HFFc6 (cell line): Measurements from ENCODE around the gene OBP2A. TPM values are rescaled to one million over a fixed set of nuclear protein-coding genes. Genes with fewer than 3 reads are reported as not detected.

ENCODE experiments used
- DNase-seq: peaks from one replicate; pipeline ENCODE4 v3.0.0-alpha.2; 2018
- H3K27ac Mint-ChIP-seq: 2 replicates; pipeline ENCODE4 v1.8.0; 2020; ENCODE audit warnings: mild to moderate bottlenecking, mixed read lengths
- H3K27me3 Mint-ChIP-seq: 2 replicates; pipeline ENCODE4 v1.8.0; 2021; ENCODE audit warnings: mild to moderate bottlenecking, moderate library complexity, mixed read lengths; ENCODE audit not compliant: insufficient read depth
- H3K36me3 Mint-ChIP-seq: 2 replicates; pipeline ENCODE4 v1.8.0; 2021; ENCODE audit warnings: low read depth, mixed read lengths
- H3K4me1 Mint-ChIP-seq: 2 replicates; pipeline ENCODE4 v1.8.0; 2020; ENCODE audit warnings: low read depth, mixed read lengths
- H3K4me3 Mint-ChIP-seq: 2 replicates; pipeline ENCODE4 v1.8.0; 2020; ENCODE audit warnings: mild to moderate bottlenecking, moderate library complexity, mixed read lengths
- H3K9me3 Mint-ChIP-seq: 2 replicates; pipeline ENCODE4 v1.8.0; 2020; ENCODE audit warnings: mild to moderate bottlenecking, mixed read lengths
- total RNA-seq, 6 experiments: library from RNA; stranded (reverse); fragmentation: NEBNext Ultra II Directional; extraction: Animal tissue kit (Norgen Biotek cat#: 25700); gene quantifications; 2 replicates in 1 of 6; 3 replicates in 5 of 6; pipeline ENCODE4 v1.2.3, GENCODE V29; 2021
- TF ChIP-seq, protein P1 (sequence below): fragments of 200-600 bp; sonication (generic); IDR thresholded peaks from 2 replicates; pipeline ENCODE4 v1.5.0; 2021; ENCODE audit warnings: antibody characterized with exemption, mild to moderate bottlenecking

Gene OBP2A
- total RNA-seq, 6 experiments from 2014 or later: not detected

- H3K27me3 Mint-ChIP-seq: peaks cover 2% of the 10 kb centered on the region
- H3K27ac Mint-ChIP-seq: no peak overlapping the region
- peaks cover 4% of the 10 kb centered on the region; the same call in 1 of the 2 replicates for H3K36me3 Mint-ChIP-seq
- no peak overlapping the region for H3K4me3 Mint-ChIP-seq
- no peaks in the 10 kb centered on the region for H3K9me3 Mint-ChIP-seq
- TF ChIP-seq, protein P1, sequence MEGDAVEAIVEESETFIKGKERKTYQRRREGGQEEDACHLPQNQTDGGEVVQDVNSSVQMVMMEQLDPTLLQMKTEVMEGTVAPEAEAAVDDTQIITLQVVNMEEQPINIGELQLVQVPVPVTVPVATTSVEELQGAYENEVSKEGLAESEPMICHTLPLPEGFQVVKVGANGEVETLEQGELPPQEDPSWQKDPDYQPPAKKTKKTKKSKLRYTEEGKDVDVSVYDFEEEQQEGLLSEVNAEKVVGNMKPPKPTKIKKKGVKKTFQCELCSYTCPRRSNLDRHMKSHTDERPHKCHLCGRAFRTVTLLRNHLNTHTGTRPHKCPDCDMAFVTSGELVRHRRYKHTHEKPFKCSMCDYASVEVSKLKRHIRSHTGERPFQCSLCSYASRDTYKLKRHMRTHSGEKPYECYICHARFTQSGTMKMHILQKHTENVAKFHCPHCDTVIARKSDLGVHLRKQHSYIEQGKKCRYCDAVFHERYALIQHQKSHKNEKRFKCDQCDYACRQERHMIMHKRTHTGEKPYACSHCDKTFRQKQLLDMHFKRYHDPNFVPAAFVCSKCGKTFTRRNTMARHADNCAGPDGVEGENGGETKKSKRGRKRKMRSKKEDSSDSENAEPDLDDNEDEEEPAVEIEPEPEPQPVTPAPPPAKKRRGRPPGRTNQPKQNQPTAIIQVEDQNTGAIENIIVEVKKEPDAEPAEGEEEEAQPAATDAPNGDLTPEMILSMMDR: peak; percentile 88
- H3K4me1 Mint-ChIP-seq: 0 out of 2 replicates have a peak, but pooled peaks cover 7% of the 10 kb centered on the region
- DNase-seq: peak; percentile 51
Observed at GRCh38 chr9:135504262-135505243, 41.4 kb upstream of the OBP2A start.

DNA sequence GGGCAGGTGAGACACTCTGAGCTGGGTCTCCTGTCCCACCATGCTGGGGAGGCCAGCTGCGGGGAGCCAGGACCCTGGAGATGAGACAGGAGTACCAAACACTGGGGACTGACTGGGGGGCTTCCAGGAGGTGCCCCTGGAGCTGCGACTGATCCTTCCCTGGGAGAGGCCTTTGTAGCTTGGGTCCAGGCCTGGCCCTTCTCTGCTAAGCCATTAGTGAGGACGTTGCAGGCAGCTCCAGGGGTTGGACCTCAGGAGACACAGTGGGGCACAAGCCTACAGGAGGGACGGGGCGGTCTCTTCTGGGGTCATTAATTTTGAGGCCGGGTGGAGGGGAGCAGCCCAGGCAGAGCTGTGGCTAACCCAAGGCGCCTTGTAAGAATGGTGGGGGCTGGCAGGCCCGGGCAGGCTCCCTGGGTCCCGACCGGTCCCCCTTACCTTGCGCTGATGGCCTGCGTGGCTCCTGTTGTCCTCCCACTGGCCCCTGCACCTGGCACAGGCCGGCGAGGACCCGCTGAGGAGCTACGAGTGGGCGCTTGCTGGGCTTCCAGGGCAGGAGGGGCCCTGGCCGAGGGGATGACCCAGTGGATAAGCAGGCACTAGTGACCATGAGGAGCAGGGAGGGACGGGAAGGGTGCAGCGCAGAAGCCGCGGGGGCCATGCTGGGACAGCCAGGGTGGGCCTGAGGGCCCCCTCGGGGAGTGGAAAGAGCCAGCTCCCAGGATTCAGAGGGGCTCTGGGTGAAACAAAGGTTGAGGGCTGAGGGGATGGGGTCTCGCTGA lies 40.3 kb upstream of the OBP2A start:
- Mint-ChIP-seq H3K27me3 (peaks cover 2% of the 10 kb centered on the region; the same call in 1 of the 2 replicates), H3K4me1 (0 out of 2 replicates have a peak, but pooled peaks cover 7% of the 10 kb centered on the region), H3K27ac (no peak overlapping the region), H3K9me3 (no peaks in the 10 kb centered on the region), H3K36me3 (peaks cover 4% of the 10 kb centered on the region; the same call in 1 of the 2 replicates), H3K4me3 (no peak overlapping the region)
- TF ChIP-seq, protein P1: no peak
- DNase-seq: no peak

- H3K27ac Mint-ChIP-seq: no peak overlapping the region
Observed at GRCh38 chr9:135506327-135507103, 39.4 kb upstream of the OBP2A start.

GRCh38 chr9:135507104-135508035 lies 38.6 kb upstream of the OBP2A start:
- H3K9me3 Mint-ChIP-seq: no peaks in the 10 kb centered on the region
- H3K4me3 Mint-ChIP-seq: no peak overlapping the region
- peaks cover 4% of the 10 kb centered on the region; the same call in 1 of the 2 replicates for H3K36me3 Mint-ChIP-seq
- H3K27ac Mint-ChIP-seq: no peak overlapping the region
- peaks cover 14% of the 10 kb centered on the region for H3K4me1 Mint-ChIP-seq
- no peak for DNase-seq
- TF ChIP-seq, protein P1: no peak
- peaks cover 2% of the 10 kb centered on the region; the same call in 1 of the 2 replicates for H3K27me3 Mint-ChIP-seq

More at GRCh38 chr9:135506327-135507103, 39.4 kb upstream of the OBP2A start:
- Mint-ChIP-seq H3K4me3 (no peak overlapping the region), H3K36me3 (peaks cover 4% of the 10 kb centered on the region; the same call in 1 of the 2 replicates), H3K9me3 (no peaks in the 10 kb centered on the region), H3K4me1 (peaks cover 14% of the 10 kb centered on the region), H3K27me3 (peaks cover 2% of the 10 kb centered on the region; the same call in 1 of the 2 replicates)
- TF ChIP-seq, protein P1: no peak
- no peak for DNase-seq
